HG03457 (cell line): ENCODE measurements around the gene KCNMB2.

Experiments
- ATAC-seq: cut with Tn5 transposase; IDR thresholded peaks from one replicate; pipeline ENCODE4 v1.9.1; 2021; ENCODE audit warnings: moderate number of reproducible peaks; ENCODE audit not compliant: unreplicated experiment

Gene KCNMB2

DNA sequence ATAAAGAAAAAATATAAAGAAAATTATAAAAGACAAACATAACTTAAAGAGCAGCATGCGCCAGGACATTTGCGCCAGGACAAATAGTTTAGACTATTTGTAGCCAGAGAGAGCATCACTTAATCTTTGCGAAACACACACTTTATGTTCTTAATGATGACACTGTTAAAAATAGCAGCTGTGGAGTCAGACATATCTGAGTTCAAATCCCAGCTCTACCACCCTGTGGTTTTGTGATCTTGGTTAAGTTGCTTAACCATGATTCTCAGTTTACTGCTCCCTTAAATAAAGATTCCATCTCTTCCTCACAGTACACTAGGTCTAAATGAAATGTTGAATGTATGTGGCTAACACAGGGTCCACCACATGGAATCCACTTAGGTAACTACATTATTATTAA lies 31.4 kb downstream of the KCNMB2 start:
- no peak for ATAC-seq

DNA sequence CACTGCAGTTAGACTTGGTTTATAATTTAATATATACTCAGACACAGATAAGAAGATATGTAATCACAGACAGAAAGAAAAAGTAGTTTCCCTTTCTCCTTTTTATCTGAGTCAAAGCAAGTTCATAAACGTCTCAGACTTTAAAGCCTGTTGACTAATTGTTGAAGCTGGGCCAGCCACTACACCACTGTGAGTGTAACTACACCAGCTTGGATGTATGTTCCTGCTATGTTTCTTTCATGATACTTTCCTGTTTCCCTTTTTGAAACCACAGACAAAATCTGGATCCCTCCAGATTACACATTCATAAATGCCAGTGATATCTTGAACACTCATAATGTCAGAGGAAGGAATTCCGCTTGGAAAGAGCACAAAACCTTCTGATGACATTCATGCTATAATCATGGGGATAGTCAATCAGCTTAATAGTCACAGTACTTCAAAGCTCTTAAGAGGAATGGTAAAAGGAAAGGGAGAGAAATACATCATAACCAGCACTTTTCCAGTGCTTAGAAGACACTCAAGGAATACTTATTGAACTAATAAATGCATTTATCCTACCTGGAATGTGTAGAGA lies 32.0 kb downstream of the KCNMB2 start:
- no peak for ATAC-seq

DNA sequence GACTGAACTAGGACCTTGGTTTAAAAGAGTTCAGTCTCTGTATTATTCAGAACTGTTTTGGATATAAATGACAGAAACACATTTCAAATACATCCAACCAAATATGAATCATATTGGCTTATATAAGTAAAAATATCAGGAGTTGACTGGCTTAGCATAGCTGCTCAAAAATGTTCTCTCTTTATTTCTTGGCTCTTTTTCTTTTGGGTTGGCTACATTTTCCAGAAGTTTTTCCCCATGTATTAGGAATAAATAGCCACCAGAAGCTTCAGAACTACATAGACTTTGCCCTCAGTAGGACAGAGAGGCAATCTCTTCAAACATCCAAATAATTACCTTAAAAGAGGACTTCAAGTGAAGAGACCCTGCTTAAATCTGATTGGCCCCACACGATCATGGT lies 32.7 kb downstream of the KCNMB2 start:
- no peak for ATAC-seq

DNA sequence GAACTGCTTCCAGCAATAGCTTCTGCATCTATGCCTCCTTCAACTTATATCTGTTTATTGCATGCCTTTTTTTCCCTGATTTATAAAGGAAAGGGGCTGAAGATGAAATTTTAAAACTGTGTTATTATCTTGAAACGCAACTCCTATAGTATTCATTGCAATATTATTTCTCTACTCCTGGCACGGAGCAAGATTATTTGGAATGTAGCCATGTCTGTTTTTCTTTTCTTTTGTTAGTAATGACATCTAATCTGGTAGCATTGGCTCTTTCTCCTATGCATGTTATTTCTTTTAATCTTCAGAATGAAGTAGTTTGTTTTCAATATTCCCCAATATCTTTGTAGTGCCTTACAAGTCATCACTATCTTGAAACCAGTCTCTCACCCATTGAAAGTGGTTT lies 33.6 kb downstream of the KCNMB2 start:
- ATAC-seq: no peak

DNA sequence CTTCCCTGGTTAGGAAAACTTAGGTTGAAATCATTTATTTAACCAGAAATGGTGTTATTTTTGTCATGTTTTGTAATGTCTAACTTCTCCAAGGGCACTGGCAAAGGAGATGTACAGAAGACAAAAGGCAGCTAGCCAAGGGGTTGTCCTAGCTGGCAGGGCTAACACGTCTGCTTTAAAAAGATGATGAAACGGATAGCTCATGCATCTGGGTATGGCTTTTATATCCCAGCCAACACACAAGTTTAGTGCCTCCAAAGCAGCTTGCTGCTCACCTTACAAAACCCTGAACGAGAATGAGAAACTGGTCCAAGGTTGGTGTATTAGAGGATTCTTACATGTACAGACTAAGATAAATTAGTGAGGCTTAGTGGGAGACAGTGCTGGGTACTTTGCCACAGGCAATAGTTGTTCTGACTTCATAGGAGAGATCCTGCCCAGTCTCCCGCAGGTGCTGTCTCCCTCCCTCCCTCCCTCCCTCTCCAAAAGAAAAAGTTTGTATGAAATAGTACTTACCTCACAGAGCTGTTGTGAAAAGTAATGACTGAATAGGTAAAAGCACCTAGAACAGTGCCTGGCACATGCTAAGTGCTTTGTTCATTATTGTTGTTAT lies 47.8 kb downstream of the KCNMB2 start:
- no peak for ATAC-seq

DNA sequence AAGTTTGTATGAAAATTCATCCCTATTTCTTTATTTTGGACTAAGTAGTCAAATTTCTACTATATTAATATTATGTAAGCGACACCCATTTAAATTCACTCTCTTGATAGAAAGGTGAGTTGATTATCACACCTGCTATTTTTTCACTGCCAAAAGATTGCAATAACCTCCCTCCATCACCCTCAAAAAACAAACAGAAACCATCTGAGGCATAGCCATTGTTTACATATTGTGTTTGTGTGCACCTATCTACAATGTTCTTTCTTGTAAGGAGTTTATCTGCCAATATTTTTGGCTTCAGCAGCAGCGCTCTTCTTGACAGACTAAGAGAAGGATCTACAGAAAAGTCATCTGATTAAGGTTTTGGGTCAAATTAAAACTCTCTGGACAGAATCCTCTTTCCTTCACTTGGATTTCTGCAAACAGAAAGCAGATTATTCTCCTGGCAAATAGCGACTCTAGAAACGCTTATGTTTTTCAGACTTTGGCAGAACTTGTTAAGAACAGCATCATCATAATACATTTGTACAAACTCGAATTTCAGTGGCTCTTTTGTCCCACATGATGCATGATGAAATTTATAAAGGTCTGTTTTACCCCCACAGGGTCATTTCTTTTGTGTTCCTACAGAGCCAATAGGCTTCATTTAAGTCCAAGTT lies 48.6 kb downstream of the KCNMB2 start:
- no peak for ATAC-seq

DNA sequence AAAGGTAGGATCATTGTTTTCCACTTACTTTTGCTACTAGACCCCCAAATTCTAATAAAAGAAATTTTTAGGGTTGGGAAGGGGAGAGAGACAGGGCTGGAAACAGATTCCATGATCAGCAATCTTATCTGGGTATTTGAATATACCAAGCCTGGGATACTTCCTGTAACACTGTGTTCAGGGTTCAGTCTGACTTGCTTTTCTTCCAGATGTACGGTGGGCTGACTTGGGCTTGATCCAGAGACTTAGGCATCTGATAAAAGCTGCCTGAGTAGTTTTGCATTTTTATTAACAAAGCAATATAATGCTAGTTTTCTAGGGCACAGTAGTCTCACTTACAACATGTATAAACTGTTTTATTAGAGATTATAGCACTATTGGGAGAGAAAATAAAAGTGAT lies 49.2 kb downstream of the KCNMB2 start:
- ATAC-seq: no peak

DNA sequence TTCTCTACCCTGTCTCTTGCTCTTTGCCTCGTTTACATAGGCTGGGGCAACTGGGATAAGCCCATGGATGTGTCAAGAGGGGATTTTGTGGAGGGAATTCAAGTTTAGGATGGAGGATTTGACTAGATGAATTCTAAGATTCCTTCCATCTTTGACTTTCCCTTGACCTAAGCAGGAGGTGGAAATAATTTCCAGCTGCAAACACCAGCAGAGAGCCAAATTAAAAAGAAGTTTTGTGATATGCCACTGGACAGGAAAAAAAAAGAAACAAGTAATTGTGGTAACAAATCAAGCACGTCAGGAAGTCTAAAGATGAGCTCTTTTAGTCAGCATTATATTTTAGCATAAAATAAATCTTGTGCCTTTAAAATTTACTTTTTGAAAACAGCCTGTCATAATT lies 49.8 kb downstream of the KCNMB2 start:
- no peak for ATAC-seq

DNA sequence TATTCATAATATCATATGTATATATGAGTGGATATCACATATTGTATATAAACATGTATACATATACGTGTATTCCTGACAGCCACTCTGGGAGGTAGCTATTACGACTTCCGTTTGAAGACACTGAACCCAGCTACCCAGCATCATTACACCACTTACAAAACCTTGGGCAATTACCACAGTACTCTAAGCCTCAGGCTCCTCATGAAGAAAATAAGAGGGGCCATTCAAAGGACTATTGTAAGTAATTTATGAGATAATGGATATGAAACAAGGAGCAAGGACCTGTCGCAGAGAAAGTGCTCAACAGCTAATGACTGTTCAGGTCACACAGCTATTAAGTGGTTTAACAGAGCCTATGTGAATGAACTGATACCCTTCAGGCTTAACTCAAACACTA lies 52.4 kb downstream of the KCNMB2 start:
- no peak for ATAC-seq

DNA sequence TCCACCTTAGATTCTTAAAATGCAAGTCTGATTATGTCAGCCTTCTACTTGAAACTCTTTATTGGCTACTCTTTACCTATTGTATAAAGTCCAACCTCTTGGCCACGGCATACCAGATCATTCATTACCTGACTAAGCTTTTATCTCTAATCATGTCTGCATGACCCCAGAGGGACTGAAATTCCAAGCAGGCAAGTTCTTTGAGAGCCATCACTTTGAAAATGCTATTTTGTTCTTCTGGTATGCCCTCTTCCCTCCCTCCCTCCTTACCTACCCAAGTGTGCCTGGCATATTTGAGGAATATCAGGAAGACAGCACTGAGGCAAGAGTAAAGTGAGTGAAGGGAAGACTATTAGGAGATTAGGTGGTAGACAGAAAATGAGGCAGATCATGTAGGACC lies 57.5 kb downstream of the KCNMB2 start:
- no peak for ATAC-seq

DNA sequence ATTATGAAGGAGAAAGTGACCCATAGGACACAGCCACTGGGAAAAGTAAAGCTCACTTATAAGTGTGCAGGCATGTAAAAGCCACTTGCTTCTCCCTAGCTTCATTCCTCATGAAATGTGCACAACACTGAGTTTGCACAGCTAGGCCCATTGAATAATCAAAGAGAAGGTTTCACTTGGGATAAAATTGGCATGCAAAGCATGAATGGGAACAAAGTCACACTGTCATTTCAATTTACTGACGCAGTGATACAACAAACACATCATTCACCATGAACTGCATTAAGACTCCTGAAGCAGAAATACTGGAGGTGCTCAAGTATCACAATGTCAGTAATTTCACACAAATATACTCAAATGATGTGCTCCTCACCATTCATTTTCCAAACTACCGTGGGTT lies 61.1 kb downstream of the KCNMB2 start:
- ATAC-seq: no peak

DNA sequence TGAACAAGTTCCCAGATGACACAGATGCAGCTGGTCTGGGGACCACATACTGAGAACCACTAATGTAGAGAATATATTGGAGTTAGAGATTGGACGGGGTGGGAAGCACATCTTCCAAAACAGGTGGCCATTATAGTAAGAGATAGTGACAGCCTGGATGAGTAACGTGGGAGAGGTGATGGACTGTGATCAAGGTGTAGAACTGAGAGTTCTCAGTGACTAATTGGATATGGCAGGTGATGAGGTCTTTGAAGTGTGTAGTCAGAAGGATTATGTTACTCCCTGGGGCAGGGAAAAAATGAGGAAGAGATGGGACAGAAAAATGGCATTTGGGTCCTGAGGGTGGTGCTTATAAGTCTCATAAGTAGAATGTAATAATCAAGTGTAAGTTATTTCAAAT lies 66.6 kb downstream of the KCNMB2 start:
- no peak for ATAC-seq

DNA sequence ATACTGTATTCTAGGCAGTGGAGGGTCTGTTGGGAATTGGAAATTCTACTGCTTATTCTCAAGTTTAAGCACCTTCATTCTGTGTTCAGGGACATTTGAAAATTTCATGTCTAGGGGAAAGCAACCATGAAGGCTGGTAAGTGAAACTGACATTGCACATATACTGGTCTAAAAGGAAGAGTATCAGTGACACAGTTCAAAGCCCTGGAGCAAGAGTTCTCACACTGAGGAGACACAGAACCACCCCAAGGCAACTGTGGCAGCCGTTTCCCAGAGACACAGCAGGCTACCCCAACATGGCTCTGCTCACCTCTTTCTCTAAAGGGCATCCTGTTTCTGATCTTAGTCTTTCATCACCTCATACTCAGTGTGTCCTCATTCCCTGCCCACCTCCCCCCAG lies 67.5 kb downstream of the KCNMB2 start:
- no peak for ATAC-seq

DNA sequence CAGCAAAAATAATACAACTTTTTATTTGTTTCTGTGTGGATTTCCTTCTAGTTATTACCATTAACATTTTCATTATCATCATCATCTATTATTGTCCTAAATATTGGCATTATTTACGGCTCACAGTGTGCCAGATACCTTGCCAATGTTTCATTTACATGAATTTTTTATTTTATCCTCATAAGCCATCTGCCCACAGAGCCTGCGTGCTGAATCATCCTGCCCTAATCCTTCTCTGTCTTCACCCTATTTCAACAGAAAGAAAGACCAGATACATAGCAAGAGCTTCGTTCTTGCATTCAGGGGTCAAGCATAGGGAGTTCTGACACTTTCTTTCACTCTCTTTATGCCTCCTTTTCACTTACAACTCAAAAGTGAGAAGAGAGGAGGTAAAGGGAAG lies 82.0 kb downstream of the KCNMB2 start:
- no peak for ATAC-seq

DNA sequence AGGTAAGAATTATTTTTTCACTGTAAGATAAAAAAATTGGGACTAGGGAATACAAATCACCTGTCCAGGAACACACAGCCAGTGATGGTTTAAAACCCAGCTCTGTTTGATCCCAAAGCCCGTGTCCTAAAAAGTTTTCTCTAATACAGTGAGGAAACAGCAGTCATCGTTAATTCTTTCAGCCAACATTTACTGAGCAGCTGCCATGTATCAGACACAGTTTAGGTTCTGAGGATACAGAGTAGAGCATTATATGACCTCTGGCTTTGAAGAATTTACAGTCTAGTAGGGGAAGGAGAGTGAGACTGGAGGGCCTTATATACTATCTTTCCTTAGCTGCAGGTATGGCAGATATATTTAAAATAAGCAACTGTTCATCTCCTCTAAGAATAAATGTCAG lies 82.7 kb downstream of the KCNMB2 start:
- no peak for ATAC-seq

DNA sequence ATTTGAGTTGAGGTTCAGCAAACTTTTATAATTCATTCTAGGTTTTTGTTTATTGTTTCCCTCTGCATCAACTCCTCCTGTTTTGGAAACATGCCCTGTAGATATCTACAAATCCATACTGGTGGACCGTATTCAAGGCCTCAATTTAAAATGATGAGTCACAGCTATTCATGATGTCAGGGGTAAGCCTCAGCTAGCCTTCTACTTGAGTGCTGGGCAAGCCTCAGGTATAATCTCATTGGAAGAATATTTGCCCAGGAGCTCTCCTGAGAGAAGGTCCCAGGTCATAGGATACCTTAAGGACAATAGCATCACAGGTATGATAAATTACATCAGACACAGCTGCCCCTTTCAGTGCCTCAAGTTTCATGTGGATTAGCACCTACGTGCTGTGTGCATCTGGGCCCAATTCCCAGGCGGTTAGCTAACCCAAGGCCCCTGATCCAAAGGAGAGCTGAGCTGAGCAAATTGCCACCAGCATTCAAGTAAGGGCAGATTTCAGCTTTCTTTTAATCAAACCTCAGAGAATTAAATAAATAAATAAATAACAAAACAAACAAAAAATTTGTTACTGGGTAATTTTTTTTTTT lies 87.5 kb downstream of the KCNMB2 start:
- no peak for ATAC-seq

DNA sequence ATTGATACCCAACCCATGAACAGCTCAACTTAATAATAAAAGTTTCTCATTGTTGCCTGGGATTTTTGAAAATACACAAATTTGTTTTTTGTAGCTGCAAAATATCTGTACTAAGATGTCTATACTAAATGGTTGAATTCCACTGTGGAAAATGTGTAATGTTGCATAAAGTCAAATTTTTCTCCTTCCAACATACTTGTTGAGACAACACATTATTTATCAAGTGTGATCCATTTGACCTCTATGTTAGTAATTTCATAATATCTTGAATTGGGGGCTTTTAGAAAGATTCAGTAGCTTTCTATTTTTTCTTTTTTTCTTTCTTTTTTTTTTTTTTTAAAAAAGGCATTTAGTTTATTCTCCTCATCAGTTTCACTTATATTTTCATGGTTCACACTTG lies 88.0 kb downstream of the KCNMB2 start:
- no peak for ATAC-seq

DNA sequence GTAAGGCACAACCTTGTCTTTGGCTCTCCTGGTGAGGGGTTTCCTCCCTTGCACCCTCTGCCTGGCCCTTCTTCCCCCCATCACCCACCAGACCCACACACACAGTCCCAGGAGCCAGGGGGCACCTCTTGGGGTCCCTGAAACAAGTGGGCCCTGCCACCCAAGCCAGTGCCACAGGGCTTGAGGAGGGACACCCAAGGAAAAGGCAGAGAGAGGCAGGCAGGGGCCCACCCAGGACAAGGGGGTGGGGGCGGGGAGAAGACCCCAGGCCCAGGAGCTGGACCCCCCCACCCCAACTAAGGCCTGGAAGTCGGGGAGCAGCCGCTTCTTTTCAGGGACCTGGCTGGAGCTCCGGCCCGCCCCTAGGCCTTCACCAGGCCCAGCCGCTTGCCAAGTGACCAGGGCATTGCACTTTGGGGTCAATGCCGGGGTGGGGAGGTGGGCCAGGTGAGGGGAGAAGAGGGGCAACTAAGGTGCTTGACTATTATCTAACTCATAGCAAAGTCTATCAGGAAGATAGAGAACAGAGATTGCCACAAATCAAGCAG lies 88.9 kb downstream of the KCNMB2 start:
- ATAC-seq: no peak

DNA sequence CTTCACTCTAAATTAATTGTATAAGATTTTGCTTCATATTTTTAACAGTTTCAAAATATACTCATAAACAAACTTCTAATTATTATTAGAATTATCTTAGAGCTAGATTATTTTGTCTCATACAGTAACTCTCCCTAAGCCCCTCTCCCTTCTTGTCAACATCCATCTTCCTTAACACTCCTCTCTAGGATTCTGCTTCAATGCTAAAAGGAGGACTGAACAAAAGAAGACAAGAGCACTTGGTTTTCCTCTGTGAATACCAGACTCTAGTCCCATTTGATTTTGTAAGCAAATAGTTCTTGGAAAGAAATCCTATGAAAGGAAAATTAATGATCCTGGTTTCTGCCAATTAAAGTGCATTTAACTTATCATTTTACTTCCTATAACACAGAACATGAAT lies 91.8 kb downstream of the KCNMB2 start:
- no peak for ATAC-seq

DNA sequence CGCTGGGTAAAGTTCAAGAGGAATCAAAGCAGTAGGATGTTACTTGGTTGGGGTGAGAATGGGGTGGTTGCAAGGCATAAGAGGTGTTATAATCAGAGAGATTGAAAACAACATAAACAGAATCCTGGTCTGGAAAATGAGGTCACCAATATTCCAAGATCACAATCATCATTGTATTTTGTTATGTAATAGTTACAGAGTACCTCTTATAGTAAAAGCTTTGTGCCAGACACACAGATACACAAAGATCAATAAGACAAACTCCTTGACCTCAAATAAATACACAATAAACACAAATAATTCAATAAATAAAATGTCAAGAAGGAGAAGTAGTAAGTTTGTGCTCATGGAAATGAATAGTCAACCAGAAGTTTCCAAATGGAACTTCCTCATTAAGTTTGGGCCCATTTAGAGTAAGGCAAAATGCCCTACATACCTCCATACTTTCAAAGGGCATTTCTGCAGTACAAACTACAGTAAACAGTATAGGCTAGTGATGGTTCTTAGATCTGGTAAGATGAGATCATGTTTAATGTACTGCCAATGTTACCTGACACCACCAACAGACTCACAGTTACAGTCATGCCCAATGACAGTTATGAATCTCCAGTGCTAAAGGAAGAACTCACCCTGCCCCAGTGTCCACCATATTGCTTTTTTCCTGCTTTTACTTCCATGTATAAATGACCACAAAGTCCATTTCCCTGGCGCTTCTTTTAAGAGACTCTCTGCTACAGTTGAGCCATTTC lies 93.4 kb downstream of the KCNMB2 start:
- ATAC-seq: no peak

DNA sequence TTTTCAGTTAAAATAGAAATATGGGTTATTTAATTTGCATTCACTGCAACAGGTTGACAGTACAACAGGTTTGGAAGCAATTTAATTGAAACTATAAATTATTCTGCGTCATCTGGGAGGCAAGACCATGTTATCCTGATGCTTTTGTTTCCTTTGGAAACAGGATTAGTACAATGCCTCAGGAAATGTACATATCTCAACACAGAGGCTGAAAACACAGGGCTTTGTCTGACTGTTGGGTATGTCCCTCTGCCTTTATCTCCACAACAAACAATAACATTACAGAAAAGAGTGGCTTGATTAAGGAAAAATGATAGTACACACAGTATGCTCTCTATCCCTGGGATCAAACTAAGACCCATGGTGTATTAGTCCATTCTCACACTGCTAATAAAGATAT lies 95.7 kb downstream of the KCNMB2 start:
- no peak for ATAC-seq
